Body of pancreas (tissue), 4 donors: Measurements from ENCODE around the gene CYP3A5.

Experiments used
- POLR2A ChIP-seq, 3 donors: fragments of 450-650 bp; IDR thresholded peaks; one replicate each; pipeline ENCODE4 v1.6.1; 2016; ENCODE audit warnings: antibody characterized with exemption in 3 of 3, mild to moderate bottlenecking in 2 of 3
- TF ChIP-seq, protein P1 (sequence below), 7 experiments: fragments of 450-650 bp in 4 of 7; fragments of 200-600 bp in 3 of 7; sonication (generic) in 3 of 7; IDR thresholded peaks; one replicate each; pipeline ENCODE4 v1.5.1; 2016 to 2019; ENCODE audit warnings: antibody characterized with exemption in 7 of 7

DNA sequence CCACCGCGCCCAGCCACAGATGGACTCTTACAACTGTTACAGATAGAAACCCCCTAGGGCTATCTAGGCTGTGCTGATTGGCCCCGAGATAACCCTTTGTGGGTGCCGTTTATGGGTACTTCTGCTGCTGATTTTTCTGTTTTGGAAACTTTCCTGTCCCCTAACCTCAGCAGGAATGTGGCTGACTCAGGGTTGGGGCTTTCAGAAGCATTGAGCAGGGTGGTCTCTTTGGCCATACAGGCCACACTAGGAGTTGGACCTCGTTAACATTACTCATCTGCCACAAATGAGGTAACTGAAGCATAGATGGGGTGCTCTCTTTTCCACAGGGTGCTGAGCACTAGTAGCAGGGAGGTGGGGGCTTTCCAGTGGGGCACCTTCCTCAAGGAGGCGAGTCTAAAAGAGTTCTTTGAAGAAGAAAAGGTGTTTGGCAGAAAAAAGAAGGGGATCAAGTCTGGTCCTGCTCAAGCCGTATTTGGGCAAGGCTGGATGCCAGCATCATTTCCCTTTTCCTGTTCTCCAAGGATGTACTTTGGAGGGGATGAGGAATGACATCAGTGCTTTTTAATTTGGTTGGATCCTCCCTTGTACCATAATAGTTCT lies 56.6 kb downstream of the CYP3A5 start:
- no peak for TF ChIP-seq POLR2A (IDR thresholded peaks at IDR 0.05)
- TF ChIP-seq, protein P1, sequence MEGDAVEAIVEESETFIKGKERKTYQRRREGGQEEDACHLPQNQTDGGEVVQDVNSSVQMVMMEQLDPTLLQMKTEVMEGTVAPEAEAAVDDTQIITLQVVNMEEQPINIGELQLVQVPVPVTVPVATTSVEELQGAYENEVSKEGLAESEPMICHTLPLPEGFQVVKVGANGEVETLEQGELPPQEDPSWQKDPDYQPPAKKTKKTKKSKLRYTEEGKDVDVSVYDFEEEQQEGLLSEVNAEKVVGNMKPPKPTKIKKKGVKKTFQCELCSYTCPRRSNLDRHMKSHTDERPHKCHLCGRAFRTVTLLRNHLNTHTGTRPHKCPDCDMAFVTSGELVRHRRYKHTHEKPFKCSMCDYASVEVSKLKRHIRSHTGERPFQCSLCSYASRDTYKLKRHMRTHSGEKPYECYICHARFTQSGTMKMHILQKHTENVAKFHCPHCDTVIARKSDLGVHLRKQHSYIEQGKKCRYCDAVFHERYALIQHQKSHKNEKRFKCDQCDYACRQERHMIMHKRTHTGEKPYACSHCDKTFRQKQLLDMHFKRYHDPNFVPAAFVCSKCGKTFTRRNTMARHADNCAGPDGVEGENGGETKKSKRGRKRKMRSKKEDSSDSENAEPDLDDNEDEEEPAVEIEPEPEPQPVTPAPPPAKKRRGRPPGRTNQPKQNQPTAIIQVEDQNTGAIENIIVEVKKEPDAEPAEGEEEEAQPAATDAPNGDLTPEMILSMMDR (IDR thresholded peaks at IDR 0.05), result no peak
